Measurements from ENCODE around the gene MMP28. TPM values are rescaled to one million over a fixed set of nuclear protein-coding genes. Genes with fewer than 3 reads are reported as not detected.

The MMP28 gene
- total RNA-seq, 1 experiment from 2014 or later = 1.2 TPM

- DNase-seq (ENCODE audit: low read depth) = peak; percentile 40
Measured at GRCh38 chr17:35743626-35744328, 51.7 kb downstream of the MMP28 start.

DNA sequence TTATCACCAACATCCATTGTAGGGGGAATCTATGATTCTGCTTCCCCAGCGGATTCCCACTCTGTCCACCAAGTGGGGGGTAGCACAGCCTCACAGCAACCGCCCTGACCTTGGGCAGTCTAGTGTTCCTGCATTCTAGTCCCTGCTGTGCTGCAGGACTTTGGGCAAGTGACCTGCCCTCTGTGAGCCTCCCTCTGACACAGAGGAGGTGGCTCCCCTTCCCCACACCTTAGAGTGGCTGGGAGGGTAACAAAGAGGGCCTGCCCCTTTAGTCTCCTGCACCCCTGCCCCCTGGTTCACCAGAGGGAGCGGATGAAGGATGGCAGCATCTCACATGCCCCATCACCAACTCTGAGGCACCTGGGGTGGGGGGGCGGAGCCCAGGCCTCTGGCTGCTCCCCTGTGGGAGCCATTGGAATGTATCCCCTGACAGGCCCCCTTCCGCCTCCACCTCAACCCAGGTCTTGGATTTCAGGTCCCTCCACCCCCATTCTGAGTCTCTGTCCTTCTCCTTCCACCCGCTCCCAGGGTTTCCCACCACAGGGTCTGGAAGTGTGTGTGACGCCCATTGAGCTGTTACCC, 52.5 kb downstream of the MMP28 start:
- DNase-seq (ENCODE audit: low read depth) = no peak

GRCh38 chr17:35742496-35742895, 52.9 kb downstream of the MMP28 start:
- no peak for DNase-seq (ENCODE audit: low read depth)

DNA sequence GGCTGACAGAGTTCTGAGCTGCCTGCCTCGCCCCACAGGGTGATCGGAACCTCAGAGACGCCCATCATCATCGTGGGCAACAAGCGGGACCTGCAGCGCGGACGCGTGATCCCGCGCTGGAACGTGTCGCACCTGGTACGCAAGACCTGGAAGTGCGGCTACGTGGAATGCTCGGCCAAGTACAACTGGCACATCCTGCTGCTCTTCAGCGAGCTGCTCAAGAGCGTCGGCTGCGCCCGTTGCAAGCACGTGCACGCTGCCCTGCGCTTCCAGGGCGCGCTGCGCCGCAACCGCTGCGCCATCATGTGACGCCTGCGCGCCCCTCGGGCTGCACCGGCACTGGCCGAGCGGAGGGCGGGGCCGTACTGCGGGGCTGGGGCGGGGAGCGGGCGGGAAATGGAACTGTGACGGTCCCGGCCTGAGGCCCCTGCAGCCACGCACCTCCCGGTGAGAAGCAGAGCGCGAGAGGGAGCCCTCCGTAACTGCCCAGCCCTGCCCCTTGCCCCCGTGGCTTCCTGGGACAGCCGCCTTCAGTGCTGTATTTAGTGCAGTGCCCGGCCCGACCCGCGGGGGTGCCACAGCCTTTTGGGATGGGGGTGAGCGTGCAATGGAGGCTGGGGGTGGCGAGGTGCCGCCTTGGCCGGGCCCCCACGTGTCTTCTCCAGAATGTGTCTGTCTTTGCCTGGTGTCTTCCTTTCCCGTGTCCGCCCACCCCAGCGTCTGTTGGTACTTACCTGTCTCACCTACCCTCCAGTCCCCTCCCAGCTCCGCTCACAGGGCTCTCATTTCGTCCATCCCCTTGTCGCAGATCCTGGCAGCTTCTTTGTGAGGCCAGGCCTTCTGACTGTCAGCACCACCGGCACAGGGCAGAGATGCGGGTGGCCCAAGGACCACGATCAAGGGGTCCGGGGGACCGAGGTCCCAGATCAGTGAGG, 54.2 kb downstream of the MMP28 start:
- DNase-seq (ENCODE audit: low read depth) = no peak

GRCh38 chr17:35740216-35740615, 55.2 kb downstream of the MMP28 start:
- DNase-seq (ENCODE audit: low read depth) = no peak

GRCh38 chr17:35738519-35739133, 56.8 kb downstream of the MMP28 start:
- DNase-seq (ENCODE audit: low read depth) = no peak

DNA sequence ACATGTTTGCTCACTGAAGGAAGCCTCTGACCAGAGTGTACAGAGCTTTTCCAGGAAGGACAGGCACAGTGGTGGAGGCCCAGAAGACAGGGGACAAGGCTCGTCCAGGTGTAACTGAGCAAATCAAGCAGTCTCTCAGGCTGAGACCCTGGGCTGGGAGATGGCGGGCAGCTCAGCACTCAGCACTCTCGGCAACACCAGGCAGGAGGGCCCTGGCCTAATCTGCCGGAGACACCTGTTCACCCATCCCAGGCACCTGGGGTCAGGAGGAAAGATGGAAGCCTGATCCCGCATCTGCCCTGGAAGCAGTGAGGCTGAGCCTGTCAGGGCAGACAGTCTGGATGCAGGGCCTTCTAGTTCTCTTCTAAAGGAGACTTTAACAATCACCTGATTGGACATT, 59.2 kb downstream of the MMP28 start:
- no peak for DNase-seq (ENCODE audit: low read depth)

- no peak for DNase-seq (ENCODE audit: low read depth)
Measured at GRCh38 chr17:35735036-35735805, 60.2 kb downstream of the MMP28 start.

- DNase-seq (ENCODE audit: low read depth) = no peak
Measured at GRCh38 chr17:35734396-35734795, 61.0 kb downstream of the MMP28 start.

- DNase-seq (ENCODE audit: low read depth) = peak; percentile 44
Measured at GRCh38 chr17:35733366-35733765, 62.1 kb downstream of the MMP28 start.

DNA sequence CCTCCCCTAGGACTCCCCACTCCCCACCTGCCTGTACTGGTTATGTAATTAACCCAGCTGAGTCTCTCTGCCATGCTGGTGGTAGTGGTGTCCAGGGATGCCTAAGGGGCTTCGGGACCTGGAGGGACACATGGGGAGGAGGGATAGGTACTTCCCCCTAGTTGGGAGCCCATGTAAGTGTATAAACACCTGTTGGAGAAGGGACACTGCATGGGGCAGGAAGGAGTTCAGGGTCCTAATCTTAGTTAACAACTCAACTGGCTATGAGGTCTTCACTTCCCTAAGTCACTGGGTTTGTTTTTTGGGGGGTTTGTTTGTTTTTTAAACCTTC, 62.7 kb downstream of the MMP28 start:
- DNase-seq (ENCODE audit: low read depth) = no peak

GRCh38 chr17:35731917-35732805, 63.3 kb downstream of the MMP28 start:
- DNase-seq (ENCODE audit: low read depth) = no peak

DNA sequence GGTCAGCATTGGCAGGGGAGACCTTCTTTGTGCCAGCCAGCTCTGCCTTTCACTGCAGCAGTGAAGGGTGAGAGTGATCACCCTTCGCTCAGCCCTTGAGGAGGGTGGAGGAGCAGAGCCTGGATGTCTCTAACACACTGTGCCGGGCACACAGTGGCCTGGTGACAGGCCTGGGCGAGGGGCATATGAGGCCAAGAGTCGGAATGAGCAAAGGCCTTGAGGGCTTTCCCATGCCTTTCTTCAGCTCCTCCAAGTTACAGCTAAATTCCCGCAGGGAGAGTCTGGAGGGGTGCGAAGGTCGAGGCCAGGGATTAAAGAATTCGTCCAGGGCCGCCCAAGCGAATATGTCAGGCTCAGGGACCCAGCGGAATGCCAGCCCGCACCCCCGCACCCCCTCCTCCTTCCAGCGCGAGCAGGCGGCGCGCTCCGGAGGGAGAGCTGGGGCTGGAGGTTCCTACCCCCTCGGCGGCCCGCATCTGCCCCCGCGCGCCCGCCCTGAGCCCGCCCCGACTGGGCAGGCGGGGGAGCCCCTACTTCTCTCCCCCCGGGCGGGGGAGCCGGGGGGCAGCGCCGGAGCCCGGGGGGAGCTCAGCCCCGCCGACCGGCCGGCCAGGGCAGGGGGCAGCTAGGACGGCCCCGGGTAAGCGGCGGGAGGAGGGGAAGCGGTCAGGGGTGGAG, 64.1 kb downstream of the MMP28 start, which contains the start of gene RASL10B:
Gene RASL10B (plus strand): TSS at position 401 of the 678 bp plus-strand sequence. CDS start 3,546 bp downstream, outside the sequence.
- peak; percentile 34 for DNase-seq (ENCODE audit: low read depth)

- DNase-seq (ENCODE audit: low read depth) = no peak
Measured at GRCh38 chr17:35730400-35731005, 64.9 kb downstream of the MMP28 start.

GRCh38 chr17:35729405-35729833, 66.0 kb downstream of the MMP28 start:
- DNase-seq (ENCODE audit: low read depth) = no peak

DNA sequence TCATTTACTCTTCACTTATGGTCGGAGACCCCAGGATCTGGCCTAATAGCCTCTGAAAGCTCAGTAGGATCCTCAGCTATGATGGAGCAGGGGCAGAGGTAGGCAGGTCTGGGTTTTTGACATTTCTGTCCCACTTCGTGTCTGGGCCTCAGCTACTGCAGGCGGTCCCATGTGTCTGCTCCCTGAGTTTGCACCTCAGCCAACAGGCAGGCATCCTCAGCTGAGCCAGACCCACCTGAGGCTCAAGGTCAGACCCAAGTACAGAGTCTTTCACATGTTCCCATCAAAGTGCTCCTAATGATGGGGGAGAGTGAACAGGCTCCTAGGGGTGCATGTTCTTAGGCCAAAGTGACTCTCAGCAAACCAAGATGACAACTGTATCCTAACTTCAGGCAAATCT, 66.9 kb downstream of the MMP28 start:
- DNase-seq (ENCODE audit: low read depth) = no peak

DNA sequence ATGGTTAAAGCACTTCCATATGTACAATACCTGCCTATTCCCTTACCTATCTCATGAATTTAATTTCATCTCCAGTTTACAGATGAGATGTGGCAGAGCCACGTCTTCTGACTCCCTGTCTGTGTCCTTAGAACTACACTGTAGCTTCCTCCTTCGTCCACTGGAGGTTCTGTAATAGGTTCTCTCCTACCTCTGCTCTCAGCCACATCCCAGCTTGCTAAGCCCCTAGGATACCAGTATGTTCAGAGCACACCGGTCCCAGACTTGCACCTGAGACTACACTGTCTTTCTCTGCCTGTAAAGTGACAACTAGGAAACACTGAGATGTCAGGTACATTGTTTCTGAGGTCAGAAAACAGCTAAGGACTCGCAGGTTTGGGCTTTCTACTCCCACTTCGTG, 67.8 kb downstream of the MMP28 start:
- no peak for DNase-seq (ENCODE audit: low read depth)

DNA sequence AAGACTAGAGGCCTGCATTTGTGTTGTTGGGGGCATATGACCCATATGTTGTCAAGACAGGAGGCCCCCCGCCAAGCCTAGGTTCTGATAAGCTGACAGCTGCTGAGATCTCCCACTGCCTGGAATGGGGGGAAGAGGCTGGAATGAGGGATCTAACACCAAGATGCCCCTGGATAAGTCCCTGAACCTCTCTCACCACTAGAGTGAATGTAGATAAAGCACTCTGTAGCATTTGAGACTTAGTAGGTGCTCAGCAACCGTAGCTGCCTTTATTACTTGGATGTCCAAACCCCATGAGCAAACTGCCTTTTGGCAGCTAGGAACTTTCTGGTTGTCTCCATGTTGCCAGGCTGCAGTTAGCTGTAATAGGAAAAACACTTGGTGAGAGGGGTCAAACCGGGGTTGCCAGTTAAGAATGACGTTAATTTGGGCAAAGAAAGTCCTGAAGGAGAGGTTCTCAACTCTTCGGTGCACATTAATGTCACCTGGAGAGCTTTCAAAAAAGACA, 68.4 kb downstream of the MMP28 start:
- DNase-seq (ENCODE audit: low read depth) = no peak
